Testis (tissue), 2 donors: ENCODE measurements around the gene CYGB.

Experiments used
- CTCF ChIP-seq, 3 experiments: fragments of 450-650 bp in 2 of 3; fragments of 200-600 bp in 1 of 3; sonication (generic) in 1 of 3; IDR thresholded peaks; one replicate each; pipeline ENCODE4 v1.5.1; 2016 to 2019; ENCODE audit warnings: antibody characterized with exemption in 3 of 3, mild to moderate bottlenecking in 2 of 3, moderate library complexity in 1 of 3
- POLR2A ChIP-seq: fragments of 450-650 bp; IDR thresholded peaks from one replicate; pipeline ENCODE4 v1.6.1; 2017; ENCODE audit warnings: antibody characterized with exemption, mild to moderate bottlenecking, moderate library complexity

- no peak for TF ChIP-seq POLR2A
- no peak for TF ChIP-seq CTCF (IDR thresholded peaks at IDR 0.05)
Measured at GRCh38 chr17:76576189-76576588, 38.7 kb upstream of the CYGB start.
